ENCODE data around the gene TANGO2. TPM values are rescaled to one million over a fixed set of nuclear protein-coding genes. Genes with fewer than 3 reads are reported as not detected.
"Not testable (repeated sequence)": the region's sequence is repeated elsewhere in the genome, so short reads cannot be mapped to it uniquely, and the experiment has no call there.

The TANGO2 gene
- total RNA-seq, 2 experiments from 2014 or later, result 15.7 to 18.3 TPM

DNA sequence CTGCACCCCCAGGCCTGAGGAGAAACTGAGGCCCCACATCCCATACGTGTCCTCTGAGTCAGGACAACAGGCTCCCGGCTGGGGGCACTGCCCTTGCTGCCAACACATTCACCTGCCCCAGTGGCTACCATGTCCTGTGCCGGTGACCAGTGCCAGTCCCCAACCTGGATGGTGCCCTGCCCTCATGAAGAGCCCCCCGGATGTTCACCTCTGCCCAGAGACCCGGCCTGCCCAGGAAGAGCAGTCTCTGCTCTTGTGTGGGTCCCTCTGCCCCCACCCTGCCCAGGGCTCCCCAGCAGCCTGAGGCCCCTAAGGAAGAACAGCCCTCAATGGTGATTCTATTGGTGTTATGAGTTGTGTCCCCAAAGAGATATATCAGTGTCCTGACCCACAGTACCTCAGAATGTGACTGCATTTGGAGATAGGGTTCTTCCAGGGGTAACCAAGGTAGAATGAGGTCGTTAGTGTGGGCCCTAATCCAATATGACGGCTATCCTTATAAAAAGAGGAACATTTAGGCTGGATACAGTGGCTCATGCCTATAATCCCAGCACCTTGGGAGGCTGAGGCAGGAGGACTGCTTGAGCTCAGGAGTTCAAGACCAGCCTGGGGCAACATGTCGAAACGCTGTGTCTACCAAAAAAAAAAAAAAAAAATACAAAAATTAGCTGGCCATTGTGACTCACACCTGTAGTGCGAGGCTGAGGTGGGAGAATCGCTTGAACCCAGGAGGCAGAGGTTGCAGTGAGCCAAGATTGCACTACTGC is 45.9 kb downstream of the TANGO2 start:
- intact Hi-C loops (cut with micrococcal nuclease), result no loop called here
- Mint-ChIP-seq H3K9me3 (no peaks in the 10 kb centered on the region), H3K4me3 (no peak overlapping the region), H3K27me3 (no peaks in the 10 kb centered on the region), H3K36me3 (ENCODE audit: low read depth) (peaks cover 3% of the 10 kb centered on the region), H3K27ac (no peak overlapping the region), H3K4me1 (ENCODE audit: low read depth) (no peaks in the 10 kb centered on the region)
- CTCF ChIA-PET, result no interaction called here
- no peak for ATAC-seq
- no peak for DNase-seq
- POLR2A ChIA-PET, result interaction anchor here (0.6 kb wide), 1 partner anchor 28 kb away, joined by 5 read pairs; no protein-coding TSS in a partner anchor
- TF ChIP-seq, protein P1, sequence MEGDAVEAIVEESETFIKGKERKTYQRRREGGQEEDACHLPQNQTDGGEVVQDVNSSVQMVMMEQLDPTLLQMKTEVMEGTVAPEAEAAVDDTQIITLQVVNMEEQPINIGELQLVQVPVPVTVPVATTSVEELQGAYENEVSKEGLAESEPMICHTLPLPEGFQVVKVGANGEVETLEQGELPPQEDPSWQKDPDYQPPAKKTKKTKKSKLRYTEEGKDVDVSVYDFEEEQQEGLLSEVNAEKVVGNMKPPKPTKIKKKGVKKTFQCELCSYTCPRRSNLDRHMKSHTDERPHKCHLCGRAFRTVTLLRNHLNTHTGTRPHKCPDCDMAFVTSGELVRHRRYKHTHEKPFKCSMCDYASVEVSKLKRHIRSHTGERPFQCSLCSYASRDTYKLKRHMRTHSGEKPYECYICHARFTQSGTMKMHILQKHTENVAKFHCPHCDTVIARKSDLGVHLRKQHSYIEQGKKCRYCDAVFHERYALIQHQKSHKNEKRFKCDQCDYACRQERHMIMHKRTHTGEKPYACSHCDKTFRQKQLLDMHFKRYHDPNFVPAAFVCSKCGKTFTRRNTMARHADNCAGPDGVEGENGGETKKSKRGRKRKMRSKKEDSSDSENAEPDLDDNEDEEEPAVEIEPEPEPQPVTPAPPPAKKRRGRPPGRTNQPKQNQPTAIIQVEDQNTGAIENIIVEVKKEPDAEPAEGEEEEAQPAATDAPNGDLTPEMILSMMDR (IDR thresholded peaks at IDR 0.05), result no peak

GRCh38 chr22:20067384-20067682 is 46.4 kb downstream of the TANGO2 start:
- H3K4me1 Mint-ChIP-seq (ENCODE audit: low read depth); ATAC-seq; H3K27me3 Mint-ChIP-seq; H3K4me3 Mint-ChIP-seq; H3K9me3 Mint-ChIP-seq; H3K36me3 Mint-ChIP-seq (ENCODE audit: low read depth); intact Hi-C loops (cut with micrococcal nuclease); H3K27ac Mint-ChIP-seq; DNase-seq: not testable (repeated sequence)
- ChIA-PET POLR2A (interaction anchor here (0.6 to 0.9 kb wide), 2 partner anchors 34 to 36 kb away, joined by 3 read pairs; no protein-coding TSS in a partner anchor), CTCF (interaction anchor here (1.3 kb wide), 1 partner anchor 44 kb away, joined by 3 read pairs; no protein-coding TSS in a partner anchor)

- Mint-ChIP-seq H3K4me1 (ENCODE audit: low read depth) (no peaks in the 10 kb centered on the region), H3K4me3 (no peak overlapping the region), H3K27me3 (no peaks in the 10 kb centered on the region), H3K9me3 (no peaks in the 10 kb centered on the region), H3K27ac (no peak overlapping the region), H3K36me3 (ENCODE audit: low read depth) (no peaks in the 10 kb centered on the region)
- POLR2A ChIA-PET, result no interaction called here
- intact Hi-C loops (cut with micrococcal nuclease), result no loop called here
- DNase-seq (no peak), ATAC-seq (no peak)
- TF ChIP-seq, protein P1 (IDR thresholded peaks at IDR 0.05), result no peak
- CTCF ChIA-PET, result interaction anchor here (0.9 to 1.3 kb wide), 2 partner anchors 43 to 46 kb away, joined by 3 read pairs; no protein-coding TSS in a partner anchor
These were observed 47.7 kb downstream of the TANGO2 start for GRCh38 chr22:20068640-20069039.

DNA sequence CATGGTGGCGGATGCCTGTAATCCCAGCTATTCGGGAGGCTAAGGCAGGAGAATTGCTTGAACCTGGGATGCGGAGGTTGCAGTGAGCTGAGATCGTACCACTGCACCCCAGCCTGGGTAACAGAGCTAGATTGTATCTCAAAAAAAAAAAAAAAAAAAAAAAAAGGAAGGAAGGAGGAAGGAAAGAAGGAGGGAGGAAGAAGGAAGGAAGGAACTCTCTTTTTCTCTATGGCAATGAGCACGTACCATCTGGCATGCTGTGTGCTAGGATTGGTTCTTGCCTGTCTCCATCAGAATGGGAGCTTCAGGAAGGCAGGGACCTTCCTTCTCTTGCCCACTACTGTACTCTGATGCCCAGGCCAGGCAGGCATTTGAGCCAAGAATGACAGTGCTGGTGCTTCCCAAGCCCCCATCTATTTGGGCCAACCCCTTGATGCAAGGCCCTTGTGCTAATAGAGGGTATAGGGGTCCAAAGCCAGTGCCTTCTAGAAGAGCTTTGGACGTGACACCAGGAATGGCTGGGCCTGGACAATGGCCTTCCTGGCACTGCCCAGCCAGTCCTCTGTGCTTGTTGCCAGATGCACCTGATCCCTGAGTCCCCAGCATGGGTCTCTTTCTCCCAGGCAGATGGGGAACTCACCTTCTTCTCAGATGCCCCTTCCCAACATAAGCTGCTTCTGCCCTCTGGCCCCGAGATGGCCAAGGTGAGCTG is 48.6 kb downstream of the TANGO2 start:
- H3K4me3 Mint-ChIP-seq, result no peak overlapping the region
- H3K27ac Mint-ChIP-seq, result no peak overlapping the region
- H3K4me1 Mint-ChIP-seq (ENCODE audit: low read depth), result no peaks in the 10 kb centered on the region
- no peaks in the 10 kb centered on the region for H3K36me3 Mint-ChIP-seq (ENCODE audit: low read depth)
- POLR2A ChIA-PET, result no interaction called here
- DNase-seq, result no peak
- no peaks in the 10 kb centered on the region for H3K9me3 Mint-ChIP-seq
- CTCF ChIA-PET, result interaction anchor here (1.2 kb wide), 1 partner anchor 10 kb away, joined by 4 read pairs; no protein-coding TSS in a partner anchor
- no peak for ATAC-seq
- H3K27me3 Mint-ChIP-seq, result no peaks in the 10 kb centered on the region
- intact Hi-C loops (cut with micrococcal nuclease), result no loop called here
- TF ChIP-seq, protein P1 (IDR thresholded peaks at IDR 0.05), result no peak

- no peaks in the 10 kb centered on the region for H3K9me3 Mint-ChIP-seq
- H3K27ac Mint-ChIP-seq, result no peak overlapping the region
- CTCF ChIA-PET, result interaction anchor here (1.6 kb wide), 1 partner anchor 58 kb away, joined by 4 read pairs; no protein-coding TSS in a partner anchor
These were observed 50.6 kb downstream of the TANGO2 start for GRCh38 chr22:20071524-20071972.

More at GRCh38 chr22:20071524-20071972, 50.6 kb downstream of the TANGO2 start:
- intact Hi-C loops (cut with micrococcal nuclease), result no loop called here
- Mint-ChIP-seq H3K27me3 (no peaks in the 10 kb centered on the region), H3K36me3 (ENCODE audit: low read depth) (no peaks in the 10 kb centered on the region), H3K4me1 (ENCODE audit: low read depth) (no peaks in the 10 kb centered on the region), H3K4me3 (no peak overlapping the region)
- TF ChIP-seq, protein P1 (IDR thresholded peaks at IDR 0.05), result no peak
- no peak for ATAC-seq
- DNase-seq, result no peak
- POLR2A ChIA-PET, result interaction anchor here (1.5 kb wide), 1 partner anchor 40 kb away, joined by 3 read pairs; no protein-coding TSS in a partner anchor

Data from activated CD8-positive, alpha-beta T cell treated with anti-CD3 and anti-CD28 coated beads for 36 hours (primary cell).